WERI-Rb-1 (cell line): Measurements from ENCODE around the gene OXSR1.
A peak's percentile ranks its signal among the peaks of the same experiment; 100 is the strongest.

Experiments
- DNase-seq: peaks from one replicate; pipeline ENCODE4 v3.0.0-alpha.2; 2020
- H3K27ac ChIP-seq: fragments of 250-450 bp; sonication (Bioruptor Pico); 2 replicates; pipeline ENCODE4 v1.5.1; 2020; ENCODE audit warnings: mild to moderate bottlenecking, moderate library complexity
- H3K27me3 ChIP-seq: fragments of 250-450 bp; sonication (Bioruptor Pico); 2 replicates; pipeline ENCODE4 v1.5.1; 2021; ENCODE audit warnings: mild to moderate bottlenecking, low read depth, moderate library complexity; ENCODE audit not compliant: insufficient read depth, severe bottlenecking
- H3K36me3 ChIP-seq: fragments of 250-450 bp; sonication (Bioruptor Pico); 2 replicates; pipeline ENCODE4 v1.5.1; 2020; ENCODE audit warnings: mild to moderate bottlenecking, moderate library complexity
- H3K4me3 ChIP-seq: 2 replicates; pipeline ENCODE4 v1.5.1; 2011; ENCODE audit warnings: low read depth, mild to moderate bottlenecking, control low read depth, low read length
- H3K9me3 ChIP-seq: fragments of 250-450 bp; sonication (Bioruptor Pico); 2 replicates; pipeline ENCODE4 v1.5.1; 2021; ENCODE audit warnings: mild to moderate bottlenecking, moderate library complexity; ENCODE audit not compliant: severe bottlenecking
- CTCF ChIP-seq: IDR thresholded peaks from 2 replicates; pipeline ENCODE4 v1.5.1; 2011; ENCODE audit warnings: low read depth, mild to moderate bottlenecking, control low read depth, inconsistent platforms, low read length

Gene OXSR1

GRCh38 chr3:38164952-38165721 is at the start of gene OXSR1:
OXSR1 (plus strand) TSS chr3:38165537; CDS start chr3:38165877, 340 bp downstream.
- Histone ChIP-seq H3K27me3 (no peaks in the 10 kb centered on the region), H3K27ac (peak within 1 kb of the TSS; percentile 99), H3K9me3 (no peaks in the 10 kb centered on the region), H3K4me3 (peak within 1 kb of the TSS; percentile 92), H3K36me3 (peaks cover 5% of the 10 kb centered on the region; the same call in 1 of the 2 replicates)
- DNase-seq: peak; percentile 98
- no peak for TF ChIP-seq CTCF

GRCh38 chr3:38115645-38116427 is 49.5 kb upstream of the OXSR1 start:
- Histone ChIP-seq H3K36me3 (peaks cover 2% of the 10 kb centered on the region; the same call in 1 of the 2 replicates), H3K9me3 (no peaks in the 10 kb centered on the region), H3K4me3 (no peak overlapping the region), H3K27ac (no peak overlapping the region), H3K27me3 (no peaks in the 10 kb centered on the region)
- TF ChIP-seq CTCF: no peak
- DNase-seq: no peak

- no peak overlapping the region for H3K27ac ChIP-seq
- TF ChIP-seq CTCF: peak; percentile 32; the same call in 1 of the 2 replicates
- no peaks in the 10 kb centered on the region for H3K9me3 ChIP-seq
- DNase-seq: no peak
- H3K27me3 ChIP-seq: no peaks in the 10 kb centered on the region
- no peak overlapping the region for H3K4me3 ChIP-seq
- H3K36me3 ChIP-seq: peaks cover 7% of the 10 kb centered on the region; the same call in 1 of the 2 replicates
Observed at GRCh38 chr3:38116471-38117162, 48.7 kb upstream of the OXSR1 start.

- no peak overlapping the region for H3K4me3 ChIP-seq
- no peak for TF ChIP-seq CTCF
- no peak overlapping the region for H3K27ac ChIP-seq
- no peak for DNase-seq
- H3K9me3 ChIP-seq: no peaks in the 10 kb centered on the region
- H3K27me3 ChIP-seq: no peaks in the 10 kb centered on the region
- H3K36me3 ChIP-seq: peaks cover 8% of the 10 kb centered on the region; the same call in 1 of the 2 replicates
Observed at GRCh38 chr3:38117163-38117716, 48.1 kb upstream of the OXSR1 start.

- no peaks in the 10 kb centered on the region for H3K27me3 ChIP-seq
- no peaks in the 10 kb centered on the region for H3K9me3 ChIP-seq
- no peak overlapping the region for H3K27ac ChIP-seq
- H3K36me3 ChIP-seq: peaks cover 12% of the 10 kb centered on the region
- peak; percentile 78 for DNase-seq
- no peak overlapping the region for H3K4me3 ChIP-seq
- peak; percentile 96 for TF ChIP-seq CTCF
Observed at GRCh38 chr3:38117748-38118420, 47.5 kb upstream of the OXSR1 start.
